ENCODE measurements around the gene F12. TPM values are rescaled to one million over a fixed set of nuclear protein-coding genes. Genes with fewer than 3 reads are reported as not detected.

F12 gene
- total RNA-seq, 4 donors from 2014 or later, result 0.38 to 3.0 (median 0.63) TPM

- peak; percentile 85 for DNase-seq (ENCODE audit: low spot score)
- TF ChIP-seq, protein P1, sequence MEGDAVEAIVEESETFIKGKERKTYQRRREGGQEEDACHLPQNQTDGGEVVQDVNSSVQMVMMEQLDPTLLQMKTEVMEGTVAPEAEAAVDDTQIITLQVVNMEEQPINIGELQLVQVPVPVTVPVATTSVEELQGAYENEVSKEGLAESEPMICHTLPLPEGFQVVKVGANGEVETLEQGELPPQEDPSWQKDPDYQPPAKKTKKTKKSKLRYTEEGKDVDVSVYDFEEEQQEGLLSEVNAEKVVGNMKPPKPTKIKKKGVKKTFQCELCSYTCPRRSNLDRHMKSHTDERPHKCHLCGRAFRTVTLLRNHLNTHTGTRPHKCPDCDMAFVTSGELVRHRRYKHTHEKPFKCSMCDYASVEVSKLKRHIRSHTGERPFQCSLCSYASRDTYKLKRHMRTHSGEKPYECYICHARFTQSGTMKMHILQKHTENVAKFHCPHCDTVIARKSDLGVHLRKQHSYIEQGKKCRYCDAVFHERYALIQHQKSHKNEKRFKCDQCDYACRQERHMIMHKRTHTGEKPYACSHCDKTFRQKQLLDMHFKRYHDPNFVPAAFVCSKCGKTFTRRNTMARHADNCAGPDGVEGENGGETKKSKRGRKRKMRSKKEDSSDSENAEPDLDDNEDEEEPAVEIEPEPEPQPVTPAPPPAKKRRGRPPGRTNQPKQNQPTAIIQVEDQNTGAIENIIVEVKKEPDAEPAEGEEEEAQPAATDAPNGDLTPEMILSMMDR (IDR thresholded peaks at IDR 0.05), result peak in 2 of 3 donors; percentile 77 to 94
- peak; percentile 79 for ATAC-seq (ENCODE audit: low FRiP score)
Observed at GRCh38 chr5:177390363-177391300, 18.7 kb downstream of the F12 start.

- ATAC-seq (ENCODE audit: low FRiP score) (peak; percentile 20), DNase-seq (ENCODE audit: low spot score) (no peak)
- TF ChIP-seq, protein P1 (IDR thresholded peaks at IDR 0.05), result no peak
Observed at GRCh38 chr5:177389241-177390169, 19.9 kb downstream of the F12 start.

GRCh38 chr5:177388521-177389052 lies 20.8 kb downstream of the F12 start:
- DNase-seq (ENCODE audit: low spot score), result no peak
- TF ChIP-seq, protein P1 (IDR thresholded peaks at IDR 0.05), result no peak
- ATAC-seq (ENCODE audit: low FRiP score), result no peak

DNA sequence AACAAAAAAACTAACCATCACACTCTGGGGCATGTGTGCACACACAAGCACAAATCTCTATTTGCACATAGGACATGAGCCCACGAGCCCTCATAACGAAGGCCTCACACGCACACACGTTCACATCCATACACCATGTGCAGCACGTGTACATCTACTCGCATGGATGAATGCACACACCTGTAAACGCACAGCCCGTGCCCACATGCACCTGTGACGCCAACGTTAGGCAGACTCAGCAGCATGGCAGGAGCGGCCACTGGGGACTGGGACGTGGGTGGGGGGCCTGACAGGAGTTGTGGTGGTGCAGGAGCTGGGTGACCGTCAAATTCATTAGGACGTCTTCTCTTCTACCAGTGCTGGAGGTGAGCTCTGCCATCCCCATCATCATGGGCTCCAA lies 22.0 kb downstream of the F12 start:
- DNase-seq (ENCODE audit: low spot score) (no peak), ATAC-seq (ENCODE audit: low FRiP score) (no peak)
- TF ChIP-seq, protein P1 (IDR thresholded peaks at IDR 0.05), result no peak

DNA sequence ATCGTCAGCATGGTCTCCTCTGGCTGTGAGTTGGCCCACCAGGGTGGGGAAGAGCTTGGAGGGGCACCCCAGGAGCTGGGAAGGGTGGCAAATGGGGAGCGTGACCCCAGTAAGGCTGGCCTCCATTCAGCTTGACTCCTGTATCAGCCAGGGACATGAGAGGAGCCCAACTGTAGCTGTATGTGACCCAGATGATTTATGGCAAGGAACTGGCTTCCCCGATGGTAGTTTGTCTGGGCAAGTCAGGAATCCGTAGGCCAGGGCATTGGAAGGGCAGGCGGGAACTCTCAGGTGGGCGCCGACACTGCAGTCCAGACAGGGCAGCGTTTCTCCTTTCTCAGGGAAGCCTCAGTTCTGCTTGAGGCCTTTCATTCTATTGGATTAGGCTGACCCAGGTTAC lies 22.8 kb downstream of the F12 start:
- TF ChIP-seq, protein P1 (IDR thresholded peaks at IDR 0.05), result no peak
- DNase-seq (ENCODE audit: low spot score) (no peak), ATAC-seq (ENCODE audit: low FRiP score) (no peak)

DNA sequence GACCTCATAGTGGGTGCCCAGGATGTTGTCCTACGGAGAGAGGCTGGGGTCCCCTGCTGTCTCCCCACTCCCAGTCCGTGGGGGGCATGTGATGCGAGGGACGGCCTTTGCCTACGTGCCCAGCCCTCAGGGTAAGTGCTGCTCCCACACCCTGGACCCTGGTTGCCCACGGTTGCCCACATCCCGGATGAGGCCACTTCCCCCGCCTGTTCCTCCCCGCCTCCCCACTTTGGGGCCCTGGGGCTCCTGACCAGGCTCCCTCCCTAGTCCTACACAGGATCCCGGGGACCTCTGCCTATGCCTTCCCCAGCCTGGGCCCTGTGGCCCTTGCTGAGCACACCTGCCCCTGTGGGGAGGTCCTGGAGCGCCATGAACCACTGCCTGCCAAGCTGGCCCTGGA lies 23.6 kb downstream of the F12 start:
- ATAC-seq (ENCODE audit: low FRiP score), result no peak
- no peak for DNase-seq (ENCODE audit: low spot score)
- TF ChIP-seq, protein P1 (IDR thresholded peaks at IDR 0.05), result no peak

Data from omental fat pad (tissue), 4 donors.